Liver (tissue), 9 donors: ENCODE results near the gene SCARF1. TPM values are rescaled to one million over a fixed set of nuclear protein-coding genes. Genes with fewer than 3 reads are reported as not detected.

Experiments used
- DNase-seq: peaks from one replicate; pipeline ENCODE4 v3.0.0-alpha.2; 2017; ENCODE audit warnings: low spot score
- H3K27ac ChIP-seq, 2 donors: one replicate each; pipeline ENCODE4 v1.7.0; 2013; ENCODE audit warnings: inconsistent platforms in 2 of 2, low read length in 2 of 2, control low read depth in 1 of 2, low read depth in 1 of 2, mild to moderate bottlenecking in 1 of 2
- H3K27me3 ChIP-seq, 4 donors: one replicate each; pipeline versions ENCODE4 v1.6.1 to v1.7.0; 2013; ENCODE audit warnings: low read length in 3 of 4, inconsistent platforms in 1 of 4, mild to moderate bottlenecking in 1 of 4, moderate library complexity in 1 of 4; ENCODE audit not compliant: control insufficient read depth in 4 of 4, insufficient read depth in 4 of 4
- H3K36me3 ChIP-seq, 4 donors: one replicate each; pipeline versions ENCODE4 v1.6.1 to v1.7.0; 2013; ENCODE audit warnings: low read length in 3 of 4, mild to moderate bottlenecking in 3 of 4, low read depth in 1 of 4, moderate library complexity in 1 of 4; ENCODE audit not compliant: control insufficient read depth in 4 of 4, insufficient read depth in 3 of 4
- H3K4me1 ChIP-seq, 4 donors: one replicate each; pipeline versions ENCODE4 v1.6.1 to v1.7.0; 2013; ENCODE audit warnings: low read length in 3 of 4, mild to moderate bottlenecking in 3 of 4, moderate library complexity in 1 of 4; ENCODE audit not compliant: control insufficient read depth in 4 of 4, insufficient read depth in 4 of 4
- H3K4me3 ChIP-seq, 3 donors: one replicate each; pipeline versions ENCODE4 v1.6.1 to v1.7.0; 2013; ENCODE audit warnings: low read length in 3 of 3, control low read depth in 1 of 3, low read depth in 1 of 3, mild to moderate bottlenecking in 1 of 3
- H3K9ac ChIP-seq, 2 donors: one replicate each; pipeline ENCODE4 v1.7.0; 2013; ENCODE audit warnings: low read length in 2 of 2, mild to moderate bottlenecking in 2 of 2, moderate library complexity in 2 of 2, control low read depth in 1 of 2, low read depth in 1 of 2
- H3K9me3 ChIP-seq, 4 donors: one replicate each; pipeline versions ENCODE4 v1.6.1 to v1.7.0; 2013; ENCODE audit warnings: low read length in 3 of 4; ENCODE audit not compliant: control insufficient read depth in 4 of 4
- ATF3 ChIP-seq: IDR thresholded peaks from 2 replicates; pipeline ENCODE4 v1.6.1; 2016; ENCODE audit warnings: antibody characterized with exemption
- EGR1 ChIP-seq, 2 donors: IDR thresholded peaks; 2 replicates each; pipeline ENCODE4 v1.6.1; 2016 to 2018; ENCODE audit warnings: antibody characterized with exemption in 2 of 2, low read depth in 2 of 2
- FOXA1 ChIP-seq: IDR thresholded peaks from 2 replicates; pipeline ENCODE4 v1.6.1; 2016; ENCODE audit warnings: antibody characterized with exemption
- GABPA ChIP-seq, 2 donors: IDR thresholded peaks in 1 of 2; conservative IDR thresholded peaks in 1 of 2; 2 replicates each; pipeline ENCODE4 v1.6.1; 2016; ENCODE audit warnings: antibody characterized with exemption in 2 of 2, mild to moderate bottlenecking in 1 of 2, moderate library complexity in 1 of 2
- JUND ChIP-seq, 2 donors: IDR thresholded peaks; 2 replicates each; pipeline ENCODE4 v1.6.1; 2016; ENCODE audit warnings: antibody characterized with exemption in 2 of 2
- NR2F2 ChIP-seq: IDR thresholded peaks from 2 replicates; pipeline ENCODE4 v1.6.1; 2016; ENCODE audit warnings: antibody characterized with exemption
- RAD21 ChIP-seq, 2 donors: IDR thresholded peaks; 2 replicates each; pipeline ENCODE4 v1.6.1; 2016; ENCODE audit warnings: antibody characterized with exemption in 2 of 2, mild to moderate bottlenecking in 2 of 2
- RXRA ChIP-seq, 2 donors: IDR thresholded peaks; 2 replicates each; pipeline ENCODE4 v1.6.1; 2017 to 2018; ENCODE audit warnings: antibody characterized with exemption in 2 of 2, mild to moderate bottlenecking in 1 of 2
- SP1 ChIP-seq: IDR thresholded peaks from 2 replicates; pipeline ENCODE4 v1.6.1; 2018; ENCODE audit warnings: antibody characterized with exemption, mild to moderate bottlenecking
- TAF1 ChIP-seq: conservative IDR thresholded peaks from 2 replicates; pipeline ENCODE4 v1.6.1; 2016; ENCODE audit warnings: antibody characterized with exemption, mild to moderate bottlenecking
- ZBTB33 ChIP-seq: IDR thresholded peaks from 2 replicates; pipeline ENCODE4 v1.6.1; 2016; ENCODE audit warnings: antibody characterized with exemption
- WGBS: extraction: QIAGEN DNeasy Blood & Tissue Kit; methylation state at CpG from one replicate; pipeline ENCODE4 v1.1.7; 2013; 5-methylcytosine and 5-hydroxymethylcytosine counted together
- polyA plus RNA-seq, 2 donors: library from polyadenylated mRNA; stranded (reverse) in 1 of 2; unstranded in 1 of 2; fragments of 200-250 nt in 1 of 2; fragments of >200 nt in 1 of 2; fragmentation: Nextera tagmentation in 1 of 2; extraction: Ambion mirVana in 1 of 2; gene quantifications; one replicate each; pipeline versions ENCODE4 v1.2.1 to v1.2.3, GENCODE V29; 2013 to 2015
- total RNA-seq, 2 donors: library from RNA; depleted of rRNA; stranded (reverse); fragments of >200 nt; gene quantifications; one replicate each; pipeline ENCODE4 v1.2.3, GENCODE V29; 2014
- TF ChIP-seq, protein P1 (sequence below): fragments of 150-350 bp; IDR thresholded peaks from 2 replicates; pipeline ENCODE4 v1.5.1; 2017; ENCODE audit warnings: improper control_type of control experiment, low read depth, low read length; ENCODE audit not compliant: missing input control
- TF ChIP-seq, protein P2 (sequence below): IDR thresholded peaks from 2 replicates; pipeline ENCODE4 v1.6.1; 2016; ENCODE audit warnings: antibody characterized with exemption
- TF ChIP-seq, protein P3 (sequence below): IDR thresholded peaks from 2 replicates; pipeline ENCODE4 v1.6.1; 2016; ENCODE audit warnings: antibody characterized with exemption, mild to moderate bottlenecking
- donor health status: healthy.
- donor health status: healthy.
- donor health status: healthy.
- donor health status: healthy.
- donor health status: healthy.

Gene SCARF1
- total and polyA plus RNA-seq, 4 donors = 1.3 to 11.9 (median 8.4) TPM

DNA sequence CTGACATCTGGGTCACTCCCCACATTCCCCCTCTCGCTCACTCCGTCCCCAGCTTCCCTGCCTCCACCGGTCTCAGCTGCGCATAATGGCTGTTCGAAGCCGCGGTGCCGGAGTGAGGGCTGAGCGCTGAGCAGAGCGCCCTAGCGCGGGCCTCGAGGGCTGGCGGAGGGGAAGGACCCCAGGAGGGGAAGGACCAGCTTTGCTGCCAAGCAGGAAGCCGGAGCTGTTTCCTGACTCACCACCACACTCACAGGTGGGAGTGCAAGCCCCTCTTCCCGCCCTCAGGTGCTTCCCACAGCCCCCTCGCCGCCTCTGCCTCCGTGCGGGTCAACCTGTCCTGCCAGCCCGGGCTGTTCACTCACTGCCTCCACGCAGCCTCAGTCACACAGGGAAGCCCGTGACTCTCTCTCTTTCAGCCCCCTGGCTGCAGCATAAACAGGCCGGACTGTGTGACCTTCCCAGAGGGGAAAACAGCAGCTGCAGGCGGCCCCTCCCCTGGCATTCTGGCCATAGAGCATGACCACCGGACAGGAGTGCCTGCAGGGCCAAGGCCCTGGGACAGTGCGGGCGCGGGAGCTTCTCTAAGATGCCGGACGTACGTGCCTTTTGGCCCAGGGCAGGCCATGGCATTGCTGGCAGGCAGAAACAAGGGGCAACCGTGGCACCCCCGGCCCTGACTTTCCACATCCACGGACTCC is 40.6 kb downstream of the SCARF1 start:
- no peaks in the 10 kb centered on the region for H3K9me3 ChIP-seq
- H3K4me1 ChIP-seq = peaks cover 0 to 5% (median 2%) of the 10 kb centered on the region in 4 donors
- 82% methylated on average over 35 of the region's 35 CpGs for WGBS
- no peak overlapping the region for H3K9ac ChIP-seq
- H3K36me3 ChIP-seq = no peaks in the 10 kb centered on the region
- H3K4me3 ChIP-seq = no peak overlapping the region
- no peaks in the 10 kb centered on the region for H3K27me3 ChIP-seq
- TF ChIP-seq EGR1 (IDR thresholded peaks at IDR 0.05; ENCODE audit: low read depth in 2 of 2) = no peak
- TF ChIP-seq, protein P1, sequence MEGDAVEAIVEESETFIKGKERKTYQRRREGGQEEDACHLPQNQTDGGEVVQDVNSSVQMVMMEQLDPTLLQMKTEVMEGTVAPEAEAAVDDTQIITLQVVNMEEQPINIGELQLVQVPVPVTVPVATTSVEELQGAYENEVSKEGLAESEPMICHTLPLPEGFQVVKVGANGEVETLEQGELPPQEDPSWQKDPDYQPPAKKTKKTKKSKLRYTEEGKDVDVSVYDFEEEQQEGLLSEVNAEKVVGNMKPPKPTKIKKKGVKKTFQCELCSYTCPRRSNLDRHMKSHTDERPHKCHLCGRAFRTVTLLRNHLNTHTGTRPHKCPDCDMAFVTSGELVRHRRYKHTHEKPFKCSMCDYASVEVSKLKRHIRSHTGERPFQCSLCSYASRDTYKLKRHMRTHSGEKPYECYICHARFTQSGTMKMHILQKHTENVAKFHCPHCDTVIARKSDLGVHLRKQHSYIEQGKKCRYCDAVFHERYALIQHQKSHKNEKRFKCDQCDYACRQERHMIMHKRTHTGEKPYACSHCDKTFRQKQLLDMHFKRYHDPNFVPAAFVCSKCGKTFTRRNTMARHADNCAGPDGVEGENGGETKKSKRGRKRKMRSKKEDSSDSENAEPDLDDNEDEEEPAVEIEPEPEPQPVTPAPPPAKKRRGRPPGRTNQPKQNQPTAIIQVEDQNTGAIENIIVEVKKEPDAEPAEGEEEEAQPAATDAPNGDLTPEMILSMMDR = no peak
- no peak for TF ChIP-seq ZBTB33
- no peak for TF ChIP-seq GABPA (IDR thresholded peaks at IDR 0.05 in 1 of 2, conservative IDR thresholded peaks at IDR 0.05 in 1 of 2)
- TF ChIP-seq, protein P2, sequence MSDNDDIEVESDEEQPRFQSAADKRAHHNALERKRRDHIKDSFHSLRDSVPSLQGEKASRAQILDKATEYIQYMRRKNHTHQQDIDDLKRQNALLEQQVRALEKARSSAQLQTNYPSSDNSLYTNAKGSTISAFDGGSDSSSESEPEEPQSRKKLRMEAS = no peak
- no peak for TF ChIP-seq RAD21 (IDR thresholded peaks at IDR 0.05)
- TF ChIP-seq ATF3 = no peak
- TF ChIP-seq, protein P3, sequence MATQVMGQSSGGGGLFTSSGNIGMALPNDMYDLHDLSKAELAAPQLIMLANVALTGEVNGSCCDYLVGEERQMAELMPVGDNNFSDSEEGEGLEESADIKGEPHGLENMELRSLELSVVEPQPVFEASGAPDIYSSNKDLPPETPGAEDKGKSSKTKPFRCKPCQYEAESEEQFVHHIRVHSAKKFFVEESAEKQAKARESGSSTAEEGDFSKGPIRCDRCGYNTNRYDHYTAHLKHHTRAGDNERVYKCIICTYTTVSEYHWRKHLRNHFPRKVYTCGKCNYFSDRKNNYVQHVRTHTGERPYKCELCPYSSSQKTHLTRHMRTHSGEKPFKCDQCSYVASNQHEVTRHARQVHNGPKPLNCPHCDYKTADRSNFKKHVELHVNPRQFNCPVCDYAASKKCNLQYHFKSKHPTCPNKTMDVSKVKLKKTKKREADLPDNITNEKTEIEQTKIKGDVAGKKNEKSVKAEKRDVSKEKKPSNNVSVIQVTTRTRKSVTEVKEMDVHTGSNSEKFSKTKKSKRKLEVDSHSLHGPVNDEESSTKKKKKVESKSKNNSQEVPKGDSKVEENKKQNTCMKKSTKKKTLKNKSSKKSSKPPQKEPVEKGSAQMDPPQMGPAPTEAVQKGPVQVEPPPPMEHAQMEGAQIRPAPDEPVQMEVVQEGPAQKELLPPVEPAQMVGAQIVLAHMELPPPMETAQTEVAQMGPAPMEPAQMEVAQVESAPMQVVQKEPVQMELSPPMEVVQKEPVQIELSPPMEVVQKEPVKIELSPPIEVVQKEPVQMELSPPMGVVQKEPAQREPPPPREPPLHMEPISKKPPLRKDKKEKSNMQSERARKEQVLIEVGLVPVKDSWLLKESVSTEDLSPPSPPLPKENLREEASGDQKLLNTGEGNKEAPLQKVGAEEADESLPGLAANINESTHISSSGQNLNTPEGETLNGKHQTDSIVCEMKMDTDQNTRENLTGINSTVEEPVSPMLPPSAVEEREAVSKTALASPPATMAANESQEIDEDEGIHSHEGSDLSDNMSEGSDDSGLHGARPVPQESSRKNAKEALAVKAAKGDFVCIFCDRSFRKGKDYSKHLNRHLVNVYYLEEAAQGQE = no peak
- TF ChIP-seq SP1 = no peak
- no peak for TF ChIP-seq RXRA (IDR thresholded peaks at IDR 0.05)
- TF ChIP-seq NR2F2 = no peak
- no peak for TF ChIP-seq TAF1
- TF ChIP-seq JUND (IDR thresholded peaks at IDR 0.05) = no peak
- DNase-seq = no peak
- H3K27ac ChIP-seq = no peak overlapping the region

DNA sequence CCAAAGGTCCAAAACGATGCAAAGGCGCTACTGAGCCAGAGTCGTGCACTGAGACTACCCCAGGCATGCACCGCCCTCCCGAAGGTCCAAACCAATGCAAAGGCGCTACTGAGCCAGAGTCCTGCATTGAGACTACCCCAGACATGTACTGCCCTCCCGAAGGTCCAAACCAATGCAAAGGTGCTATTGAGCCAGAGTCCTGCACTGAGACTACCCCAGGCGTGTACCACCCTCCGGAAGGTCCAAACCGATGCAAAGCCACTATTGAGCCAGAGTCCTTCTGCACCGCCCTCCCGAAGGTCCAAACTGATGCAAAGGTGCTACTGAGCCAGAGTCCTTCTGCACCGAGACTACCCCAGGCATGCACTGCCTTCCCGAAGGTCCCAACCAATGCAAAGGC is 44.0 kb downstream of the SCARF1 start:
- H3K9me3 ChIP-seq = no peaks in the 10 kb centered on the region
- 97% methylated on average over 14 of the region's 14 CpGs for WGBS
- DNase-seq = no peak
- no peaks in the 10 kb centered on the region for H3K36me3 ChIP-seq
- no peak overlapping the region for H3K4me3 ChIP-seq
- H3K4me1 ChIP-seq = peaks cover 0 to under 1% (median under 1%) of the 10 kb centered on the region in 4 donors
- H3K27me3 ChIP-seq = no peaks in the 10 kb centered on the region
- no peak overlapping the region for H3K27ac ChIP-seq
- H3K9ac ChIP-seq = no peak overlapping the region
- TF ChIP-seq, protein P3 = no peak
- TF ChIP-seq FOXA1 = no peak
- TF ChIP-seq, protein P1 = no peak
- TF ChIP-seq ZBTB33 = no peak
- TF ChIP-seq GABPA (IDR thresholded peaks at IDR 0.05 in 1 of 2, conservative IDR thresholded peaks at IDR 0.05 in 1 of 2) = no peak
- no peak for TF ChIP-seq SP1
